Measurements from ENCODE around the gene KLHL6. TPM values are rescaled to one million over a fixed set of nuclear protein-coding genes. Genes with fewer than 3 reads are reported as not detected.

KLHL6 gene
- total and polyA plus RNA-seq, 10 of the 15 experiments (the other 5 are each of a cell fraction or from before 2014, with no cell fraction given) = 4.0 to 91.8 (median 24.4) TPM

DNA sequence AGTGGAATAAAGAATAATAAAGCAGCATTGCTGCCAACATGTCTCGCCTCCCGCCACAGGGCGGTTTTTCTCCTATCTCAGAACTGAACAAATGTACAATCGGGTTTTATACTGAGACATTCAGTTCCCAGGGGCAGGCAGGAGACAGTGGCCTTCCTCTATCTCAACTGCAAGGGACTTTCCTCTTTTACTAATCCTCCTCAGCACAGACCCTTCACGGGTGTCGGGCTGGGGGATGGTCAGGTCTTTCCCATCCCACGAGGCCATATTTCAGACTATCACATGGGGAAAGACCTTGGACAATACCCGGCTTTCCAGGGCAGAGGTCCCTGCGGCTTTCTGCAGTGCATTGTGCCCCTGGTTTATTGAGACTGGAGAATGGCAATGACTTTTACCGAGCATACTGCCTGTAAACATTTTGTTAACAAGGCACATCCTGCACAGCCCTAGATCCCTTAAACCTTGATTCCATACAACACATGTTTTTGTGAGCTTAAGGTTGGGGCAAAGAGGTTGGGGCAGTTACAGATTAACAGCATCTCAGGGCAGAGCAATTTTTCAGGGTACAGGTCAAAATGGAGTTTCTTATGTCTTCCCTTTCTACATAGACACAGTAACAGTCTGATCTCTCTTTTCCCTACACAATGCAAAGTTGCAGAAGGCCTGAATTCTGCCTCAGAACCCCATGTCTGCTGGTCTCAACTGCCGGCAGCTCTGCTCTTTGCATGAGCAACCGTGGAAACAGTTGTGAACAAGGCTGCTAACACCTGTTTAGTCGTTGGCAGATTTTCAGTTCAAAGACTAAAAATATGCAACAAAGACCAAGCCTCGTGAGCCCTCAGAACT lies 44.0 kb downstream of the KLHL6 start (continued):
- TF ChIP-seq ZBTB40 (IDR thresholded peaks at IDR 0.05; ENCODE audit: borderline replicate concordance) = peak; percentile 37; the same call in 1 of the 2 replicates
- TF ChIP-seq POU2F2 (IDR thresholded peaks at IDR 0.05; ENCODE audit: borderline replicate concordance, low read depth, low read length) = 0 out of 3 replicates have a peak, but pooled peaks have one; percentile 13
- TF ChIP-seq YY1 (IDR thresholded peaks at IDR 0.05; ENCODE audit: low read depth, low read length) = 0 out of 2 replicates have a peak, but pooled peaks have one; percentile 24
- TF ChIP-seq MTA2 (IDR thresholded peaks at IDR 0.05; ENCODE audit: low read depth) = peak; percentile 55; the same call in 1 of the 2 replicates
- TF ChIP-seq MYB (IDR thresholded peaks at IDR 0.05; ENCODE audit: borderline replicate concordance, low read depth, low read length) = peak; percentile 79
- TF ChIP-seq RAD21 (IDR thresholded peaks at IDR 0.05; ENCODE audit: insufficient read depth, low read depth, low read length) = 0 out of 2 replicates have a peak, but pooled peaks have one; percentile 13
- TF ChIP-seq ZNF24 (IDR thresholded peaks at IDR 0.05) = 0 out of 2 replicates have a peak, but pooled peaks have one; percentile 33
- peak; percentile 71 for TF ChIP-seq SMARCA5 (IDR thresholded peaks at IDR 0.05)
- TF ChIP-seq TCF3 (IDR thresholded peaks at IDR 0.05; ENCODE audit: borderline replicate concordance, insufficient read depth, low read depth, low read length) = 0 out of 2 replicates have a peak, but pooled peaks have one; percentile 54
- TF ChIP-seq LARP7 (IDR thresholded peaks at IDR 0.05) = 0 out of 2 replicates have a peak, but pooled peaks have one; percentile 71
- 0 out of 2 replicates have a peak, but pooled peaks have one; percentile 15 for TF ChIP-seq RB1 (IDR thresholded peaks at IDR 0.05; ENCODE audit: borderline replicate concordance)
- TF ChIP-seq ZBTB4 (CRISPR knock-in tag; IDR thresholded peaks at IDR 0.05) = peak; percentile 96
- TF ChIP-seq MEF2B (IDR thresholded peaks at IDR 0.05; ENCODE audit: partially characterized antibody, poor library complexity, severe bottlenecking) = peak; percentile 78
- 0 out of 2 replicates have a peak, but pooled peaks have one; percentile 28 for TF ChIP-seq NBN (IDR thresholded peaks at IDR 0.05)
- 0 out of 2 replicates have a peak, but pooled peaks have one; percentile 62 for TF ChIP-seq ZNF217 (IDR thresholded peaks at IDR 0.05)
- TF ChIP-seq, protein P1, sequence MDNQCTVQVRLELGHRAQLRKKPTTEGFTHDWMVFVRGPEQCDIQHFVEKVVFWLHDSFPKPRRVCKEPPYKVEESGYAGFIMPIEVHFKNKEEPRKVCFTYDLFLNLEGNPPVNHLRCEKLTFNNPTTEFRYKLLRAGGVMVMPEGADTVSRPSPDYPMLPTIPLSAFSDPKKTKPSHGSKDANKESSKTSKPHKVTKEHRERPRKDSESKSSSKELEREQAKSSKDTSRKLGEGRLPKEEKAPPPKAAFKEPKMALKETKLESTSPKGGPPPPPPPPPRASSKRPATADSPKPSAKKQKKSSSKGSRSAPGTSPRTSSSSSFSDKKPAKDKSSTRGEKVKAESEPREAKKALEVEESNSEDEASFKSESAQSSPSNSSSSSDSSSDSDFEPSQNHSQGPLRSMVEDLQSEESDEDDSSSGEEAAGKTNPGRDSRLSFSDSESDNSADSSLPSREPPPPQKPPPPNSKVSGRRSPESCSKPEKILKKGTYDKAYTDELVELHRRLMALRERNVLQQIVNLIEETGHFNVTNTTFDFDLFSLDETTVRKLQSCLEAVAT (IDR thresholded peaks at IDR 0.05) = peak; percentile 56; the same call in 1 of the 2 replicates
- 0 out of 2 replicates have a peak, but pooled peaks have one; percentile 12 for TF ChIP-seq RAD51 (IDR thresholded peaks at IDR 0.05)
- peak in 1 of 2 experiments; percentile 65; a peak in 1 of 4 replicates for TF ChIP-seq EP300 (IDR thresholded peaks at IDR 0.05; ENCODE audit: borderline replicate concordance in 1 of 2, control insufficient read depth in 1 of 2, low read depth in 2 of 2, low read length in 2 of 2)
- peak; percentile 57 for TF ChIP-seq RELA (IDR thresholded peaks at IDR 0.05; ENCODE audit: borderline replicate concordance, partially characterized antibody)
- TF ChIP-seq POLR2A (IDR thresholded peaks at IDR 0.05; ENCODE audit: low read depth, low read length) = 0 out of 2 replicates have a peak, but pooled peaks have one; percentile 18
